ENCODE results near the gene PNMA8A. TPM values are rescaled to one million over a fixed set of nuclear protein-coding genes. Genes with fewer than 3 reads are reported as not detected.

PNMA8A gene
- total and polyA plus RNA-seq, 7 donors: 0.11 to 3.8 (median 0.93) TPM

- peak; percentile 65 to 69 for DNase-seq
- intact Hi-C loops (cut with DNase I): loop anchor here (2.0 to 10.0 kb wide), 4 partner anchors 87 to 462 kb away; no protein-coding TSS in a partner anchor
- no peak for TF ChIP-seq CTCF (IDR thresholded peaks at IDR 0.05)
- WGBS, 3 donors: 15 to 18% (median 16%) methylated on average over 50 to 52 of the region's 52 CpGs
- H3K36me3 ChIP-seq (ENCODE audit: insufficient read depth in 1 of 2, low read depth in 1 of 2): no peaks in the 10 kb centered on the region
- H3K4me1 ChIP-seq: no peaks in the 10 kb centered on the region
- no peak overlapping the region for H3K27ac ChIP-seq
- H3K9me3 ChIP-seq: no peaks in the 10 kb centered on the region
- ATAC-seq: peak in 2 of 4 donors; percentile 35 to 51
- peaks cover 0 to 72% (median 20%) of the 10 kb centered on the region in 3 donors for H3K27me3 ChIP-seq (ENCODE audit: insufficient read depth in 3 of 3, low read length in 2 of 3)
- H3K4me3 ChIP-seq: peak overlapping the region; percentile 22
Measured at GRCh38 chr19:46489445-46490272, 18.3 kb upstream of the PNMA8A start.

- 56 to 70% (median 69%) methylated on average over 11 of the region's 11 CpGs for WGBS, 3 donors
- H3K36me3 ChIP-seq (ENCODE audit: insufficient read depth in 1 of 2, low read depth in 1 of 2): no peaks in the 10 kb centered on the region
- no peak overlapping the region for H3K27ac ChIP-seq
- H3K4me3 ChIP-seq: no peak overlapping the region
- no peak for TF ChIP-seq CTCF (IDR thresholded peaks at IDR 0.05)
- no peaks in the 10 kb centered on the region for H3K4me1 ChIP-seq
- H3K27me3 ChIP-seq (ENCODE audit: insufficient read depth in 3 of 3, low read length in 2 of 3): peaks cover 0 to 65% (median 18%) of the 10 kb centered on the region in 3 donors
- intact Hi-C loops (cut with DNase I): loop anchor here (2.0 to 10.0 kb wide), 4 partner anchors 86 to 461 kb away; no protein-coding TSS in a partner anchor
- ATAC-seq (no peak), DNase-seq (no peak)
- H3K9me3 ChIP-seq: no peaks in the 10 kb centered on the region
Measured at GRCh38 chr19:46488551-46488950, 17.2 kb upstream of the PNMA8A start.

- Histone ChIP-seq H3K27me3 (ENCODE audit: insufficient read depth in 3 of 3, low read length in 2 of 3) (peaks cover 0 to 60% (median 16%) of the 10 kb centered on the region in 3 donors), H3K4me3 (peak overlapping the region; percentile 53), H3K27ac (no peak overlapping the region), H3K36me3 (ENCODE audit: insufficient read depth in 1 of 2, low read depth in 1 of 2) (no peaks in the 10 kb centered on the region), H3K4me1 (no peaks in the 10 kb centered on the region), H3K9me3 (no peaks in the 10 kb centered on the region)
- TF ChIP-seq CTCF (IDR thresholded peaks at IDR 0.05): peak; percentile 85
- 0 to 8% (median 6%) methylated on average over 31 to 38 of the region's 38 CpGs for WGBS, 3 donors
- DNase-seq (peak; percentile 79 to 83), ATAC-seq (peak; percentile 72 to 89 (median 84))
- intact Hi-C loops (cut with DNase I): loop anchor here (2.0 to 10.0 kb wide), 4 partner anchors 85 to 461 kb away; no protein-coding TSS in a partner anchor
Measured at GRCh38 chr19:46487802-46488445, 16.6 kb upstream of the PNMA8A start.

- no peaks in the 10 kb centered on the region for H3K9me3 ChIP-seq
- peak overlapping the region; percentile 53 for H3K4me3 ChIP-seq
- intact Hi-C loops (cut with DNase I): loop anchor here (2.0 to 10.0 kb wide), 4 partner anchors 84 to 460 kb away; no protein-coding TSS in a partner anchor
- ATAC-seq: peak in 3 of 4 donors; percentile 5 to 20 (median 15)
- WGBS, 3 donors: 6 to 11% (median 9%) methylated on average over 17 to 19 of the region's 19 CpGs
- peaks cover 0 to 59% (median 16%) of the 10 kb centered on the region in 3 donors for H3K27me3 ChIP-seq (ENCODE audit: insufficient read depth in 3 of 3, low read length in 2 of 3)
- H3K36me3 ChIP-seq (ENCODE audit: insufficient read depth in 1 of 2, low read depth in 1 of 2): no peaks in the 10 kb centered on the region
- no peak for DNase-seq
- H3K4me1 ChIP-seq: no peaks in the 10 kb centered on the region
- H3K27ac ChIP-seq: no peak overlapping the region
- no peak for TF ChIP-seq CTCF (IDR thresholded peaks at IDR 0.05)
Measured at GRCh38 chr19:46487178-46487801, 15.9 kb upstream of the PNMA8A start.
